ENCODE measurements around the gene FBXW12.

DNA sequence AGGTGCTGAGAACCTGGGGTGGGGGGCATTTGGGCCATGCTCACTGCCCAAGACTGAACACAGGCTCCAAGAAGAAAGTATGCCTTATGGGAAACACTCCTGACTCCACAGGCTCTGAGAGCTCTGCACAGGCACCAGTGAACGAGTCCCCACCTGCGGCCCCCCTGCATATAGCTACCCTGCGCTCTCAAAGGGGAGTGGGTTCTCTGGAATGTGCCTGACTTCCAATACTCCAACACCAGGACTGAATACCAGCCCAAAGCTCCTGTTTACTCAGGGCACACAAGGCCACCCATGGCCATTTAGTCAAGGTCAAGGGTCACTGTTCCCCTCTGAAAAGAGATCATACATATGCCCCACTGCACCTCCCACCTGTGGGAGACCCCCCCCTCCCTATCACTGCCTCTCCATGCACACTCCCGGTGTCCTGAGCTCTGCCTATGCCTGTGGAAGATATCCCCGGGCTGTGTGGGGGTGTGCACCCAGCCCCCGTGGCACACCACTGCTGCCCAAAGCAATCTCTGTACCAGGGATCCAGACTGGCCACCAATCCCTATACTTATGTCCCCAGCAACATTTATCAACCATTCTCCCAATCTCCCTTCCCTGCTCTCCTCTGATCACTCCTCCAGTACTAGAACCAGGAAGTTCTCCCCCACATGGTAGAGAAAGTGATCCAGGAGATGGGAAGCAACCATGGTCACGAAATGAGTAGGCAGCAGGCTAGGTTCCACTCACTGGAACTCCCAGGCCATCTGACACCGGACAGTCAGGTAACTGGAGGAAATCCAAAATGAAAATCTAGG lies 59.4 kb downstream of the FBXW12 start:
- no peak for TF ChIP-seq EZH2 (IDR thresholded peaks at IDR 0.05; ENCODE audit: insufficient read depth, poor library complexity, severe bottlenecking)
- no peak for TF ChIP-seq EZH2phosphoT487 (IDR thresholded peaks at IDR 0.05; ENCODE audit: insufficient read depth, low read depth)
